ENCODE data around the gene SLC16A5.

The SLC16A5 gene

DNA sequence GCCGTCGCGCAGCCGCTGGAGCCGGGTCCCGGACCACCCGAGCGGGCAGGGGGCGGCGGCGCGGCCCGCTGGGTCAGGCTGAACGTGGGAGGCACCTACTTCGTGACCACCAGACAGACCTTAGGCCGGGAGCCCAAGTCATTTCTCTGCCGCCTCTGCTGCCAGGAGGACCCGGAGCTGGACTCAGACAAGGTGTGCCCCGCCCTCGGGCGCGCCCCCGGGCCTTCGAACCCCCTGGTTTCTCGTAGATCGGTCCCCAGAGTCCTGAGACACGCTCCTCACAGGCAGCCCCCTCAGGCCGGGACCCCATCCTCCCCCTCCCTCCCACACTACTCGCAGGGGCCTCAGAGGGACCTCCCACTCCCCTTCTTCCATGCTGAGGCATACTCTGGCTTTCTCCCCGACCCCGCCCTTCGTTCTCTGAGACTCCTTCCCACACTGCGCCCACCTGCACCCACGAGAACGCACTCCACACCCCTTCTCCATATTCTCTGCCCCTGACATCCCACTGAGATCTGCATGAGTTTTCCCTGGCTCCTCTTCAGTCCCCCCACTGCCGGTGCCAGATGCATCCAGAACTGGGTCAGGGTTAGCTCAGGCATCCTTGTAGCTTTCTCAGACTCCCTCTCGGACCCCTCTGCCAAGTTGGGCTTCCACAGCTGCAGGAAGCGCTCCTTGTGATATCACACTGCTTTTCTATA is 40.2 kb upstream of the SLC16A5 start:
- no peak for DNase-seq (ENCODE audit: low read depth)
- TF ChIP-seq, protein P1, sequence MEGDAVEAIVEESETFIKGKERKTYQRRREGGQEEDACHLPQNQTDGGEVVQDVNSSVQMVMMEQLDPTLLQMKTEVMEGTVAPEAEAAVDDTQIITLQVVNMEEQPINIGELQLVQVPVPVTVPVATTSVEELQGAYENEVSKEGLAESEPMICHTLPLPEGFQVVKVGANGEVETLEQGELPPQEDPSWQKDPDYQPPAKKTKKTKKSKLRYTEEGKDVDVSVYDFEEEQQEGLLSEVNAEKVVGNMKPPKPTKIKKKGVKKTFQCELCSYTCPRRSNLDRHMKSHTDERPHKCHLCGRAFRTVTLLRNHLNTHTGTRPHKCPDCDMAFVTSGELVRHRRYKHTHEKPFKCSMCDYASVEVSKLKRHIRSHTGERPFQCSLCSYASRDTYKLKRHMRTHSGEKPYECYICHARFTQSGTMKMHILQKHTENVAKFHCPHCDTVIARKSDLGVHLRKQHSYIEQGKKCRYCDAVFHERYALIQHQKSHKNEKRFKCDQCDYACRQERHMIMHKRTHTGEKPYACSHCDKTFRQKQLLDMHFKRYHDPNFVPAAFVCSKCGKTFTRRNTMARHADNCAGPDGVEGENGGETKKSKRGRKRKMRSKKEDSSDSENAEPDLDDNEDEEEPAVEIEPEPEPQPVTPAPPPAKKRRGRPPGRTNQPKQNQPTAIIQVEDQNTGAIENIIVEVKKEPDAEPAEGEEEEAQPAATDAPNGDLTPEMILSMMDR (IDR thresholded peaks at IDR 0.05; ENCODE audit: insufficient read depth, low read depth, low read length, missing control alignments): no peak
- H3K4me3 ChIP-seq (ENCODE audit: low read length): peak overlapping the region; percentile 95

DNA sequence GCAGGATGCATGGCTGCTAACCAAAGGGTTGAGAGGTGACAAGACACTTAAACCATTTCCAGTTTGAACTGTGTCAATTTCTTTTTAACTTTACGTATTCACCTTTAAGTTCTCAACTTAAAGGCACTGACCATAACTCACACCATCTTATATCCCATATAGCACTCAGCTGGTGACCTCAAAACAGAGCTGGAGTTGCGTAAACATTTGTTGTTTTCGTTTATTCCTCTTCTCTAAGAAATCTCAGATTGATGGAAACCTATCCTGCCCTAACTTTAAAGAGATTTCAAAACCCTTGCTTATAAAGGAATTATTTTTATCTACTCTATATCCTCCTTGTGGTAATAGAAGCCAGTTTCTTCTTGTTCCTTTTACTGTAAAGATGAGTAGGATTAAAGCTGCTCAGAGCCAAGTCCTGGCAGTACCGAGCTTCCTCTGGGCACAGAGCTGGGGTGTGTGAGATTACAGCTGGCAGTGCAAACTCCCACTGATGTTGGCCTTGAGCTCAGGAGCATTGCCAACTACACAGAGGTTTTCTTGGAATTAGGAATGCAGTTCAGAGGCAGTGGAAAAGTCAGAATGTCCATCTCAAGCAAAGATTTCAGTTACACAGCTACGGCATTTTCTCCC is 39.4 kb upstream of the SLC16A5 start:
- DNase-seq (ENCODE audit: low read depth): no peak
- TF ChIP-seq, protein P1 (IDR thresholded peaks at IDR 0.05; ENCODE audit: insufficient read depth, low read depth, low read length, missing control alignments): no peak
- peak overlapping the region; percentile 95 for H3K4me3 ChIP-seq (ENCODE audit: low read length)

DNA sequence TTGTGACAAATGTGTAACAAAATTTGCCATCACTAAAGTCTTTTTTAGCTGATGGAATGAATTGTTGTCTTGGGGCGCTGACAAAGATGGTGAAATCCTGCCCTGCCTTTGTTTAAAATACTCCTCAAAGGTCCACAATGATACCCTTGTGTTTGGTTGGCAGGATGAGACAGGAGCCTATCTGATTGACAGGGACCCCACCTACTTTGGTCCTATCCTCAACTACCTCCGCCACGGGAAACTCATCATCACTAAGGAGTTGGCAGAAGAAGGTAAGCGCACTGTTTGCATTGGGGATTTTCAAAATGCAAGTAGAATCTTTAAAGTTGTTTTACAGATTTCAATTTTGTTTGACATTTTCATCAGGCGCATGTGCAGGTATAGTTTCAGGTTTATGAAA is 38.7 kb upstream of the SLC16A5 start:
- TF ChIP-seq, protein P1 (IDR thresholded peaks at IDR 0.05; ENCODE audit: insufficient read depth, low read depth, low read length, missing control alignments): no peak
- no peak for DNase-seq (ENCODE audit: low read depth)
- peak overlapping the region; percentile 95 for H3K4me3 ChIP-seq (ENCODE audit: low read length)

DNA sequence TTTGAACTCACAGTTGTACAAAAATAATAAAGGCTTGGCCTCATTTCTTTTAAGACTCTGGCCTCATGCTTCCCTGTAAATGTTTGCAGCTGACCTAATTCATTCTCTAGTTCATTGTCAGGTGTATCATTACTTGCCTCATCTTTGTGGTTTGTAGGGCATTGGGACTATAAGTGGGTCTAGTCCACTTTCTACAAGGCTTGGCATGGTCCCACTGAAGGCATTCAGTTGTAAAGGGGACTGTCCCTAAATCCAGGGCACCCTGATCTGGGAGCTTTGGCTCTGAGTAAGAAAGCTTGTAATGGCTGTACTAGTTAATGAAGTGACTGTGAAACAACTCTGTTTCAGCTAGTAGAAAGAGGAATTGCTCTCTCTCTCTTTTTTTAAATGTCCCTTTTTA is 38.0 kb upstream of the SLC16A5 start:
- TF ChIP-seq, protein P1 (IDR thresholded peaks at IDR 0.05; ENCODE audit: insufficient read depth, low read depth, low read length, missing control alignments): no peak
- H3K4me3 ChIP-seq (ENCODE audit: low read length): no peak overlapping the region

DNA sequence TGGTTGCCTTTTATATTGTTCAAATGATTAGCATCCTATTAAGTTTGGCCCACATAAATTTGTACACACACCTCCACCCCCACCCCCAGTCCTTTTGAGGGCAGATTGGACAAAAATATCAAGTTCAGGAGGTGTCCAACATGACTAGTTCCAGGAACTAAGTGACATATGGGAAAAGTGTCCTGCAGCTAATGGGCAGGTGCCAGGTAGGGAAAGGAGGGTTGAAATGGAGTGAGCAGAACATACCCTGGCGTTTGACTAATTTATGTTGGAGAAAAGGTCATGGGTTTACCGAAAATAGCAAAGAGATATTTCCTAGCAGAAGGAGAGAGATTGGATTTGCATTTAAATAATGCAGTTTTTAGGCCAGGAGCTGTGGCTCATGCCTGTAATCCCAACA is 35.8 kb upstream of the SLC16A5 start:
- TF ChIP-seq, protein P1 (IDR thresholded peaks at IDR 0.05; ENCODE audit: insufficient read depth, low read depth, low read length, missing control alignments): no peak
- no peak for DNase-seq (ENCODE audit: low read depth)
- H3K4me3 ChIP-seq (ENCODE audit: low read length): no peak overlapping the region

More for the DNA sequence above, 38.0 kb upstream of the SLC16A5 start:
- no peak for DNase-seq (ENCODE audit: low read depth)

DNA sequence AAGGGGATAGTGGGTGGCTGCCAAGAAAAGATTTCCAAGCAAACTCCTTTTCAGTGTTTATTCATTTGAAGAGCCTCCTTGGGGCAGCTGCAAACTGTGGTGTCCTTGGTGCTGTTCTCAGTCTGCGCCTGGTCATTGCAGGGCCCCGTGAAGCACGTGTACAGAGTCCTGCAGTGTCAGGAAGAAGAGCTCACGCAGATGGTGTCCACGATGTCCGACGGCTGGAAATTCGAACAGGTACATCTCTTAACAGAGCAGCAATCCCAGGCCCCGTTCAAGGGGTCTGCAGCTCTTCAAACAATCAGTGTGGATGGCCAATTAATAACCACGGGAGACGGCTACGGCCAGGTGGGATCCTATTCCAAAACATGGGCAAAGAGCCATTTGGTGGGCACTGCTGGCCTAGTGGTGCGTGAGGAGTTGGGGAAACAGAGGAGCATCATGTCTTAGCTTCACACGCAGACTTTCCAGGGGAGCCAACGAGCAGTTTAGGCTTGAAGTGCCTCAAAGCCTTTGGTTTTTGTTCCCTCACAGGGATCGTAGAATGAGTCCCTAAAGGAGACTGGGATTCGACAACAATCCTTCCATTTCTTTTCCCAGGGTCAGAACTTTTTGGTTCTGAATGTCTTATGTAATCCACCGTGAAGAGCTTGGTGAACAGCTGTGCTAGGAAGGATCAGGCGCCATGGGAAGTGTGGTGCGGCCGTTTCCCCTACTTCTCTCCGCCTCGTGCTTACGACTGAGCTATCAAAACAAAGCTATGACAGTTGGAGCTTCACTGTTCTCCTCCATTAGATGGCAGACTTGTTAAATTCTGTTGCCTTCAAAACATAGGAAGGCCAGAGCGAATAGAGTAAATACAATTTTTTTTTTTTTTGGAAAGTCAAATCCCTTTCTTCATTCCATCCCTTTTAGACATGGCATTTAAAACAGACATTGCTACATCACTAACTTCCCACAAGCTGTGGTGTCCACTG is 28.1 kb upstream of the SLC16A5 start:
- DNase-seq (ENCODE audit: low read depth): peak; percentile 58
- no peak overlapping the region for H3K4me3 ChIP-seq (ENCODE audit: low read length)
- TF ChIP-seq, protein P1 (IDR thresholded peaks at IDR 0.05; ENCODE audit: insufficient read depth, low read depth, low read length, missing control alignments): peak; percentile 50
